B cell (primary cell): ENCODE results near the gene CGB3. TPM values are rescaled to one million over a fixed set of nuclear protein-coding genes. Genes with fewer than 3 reads are reported as not detected.

ENCODE experiments used
- ATAC-seq: fragments of 200-7000 bp; cut with Tn5 transposase; one replicate; pipeline ENCODE4 v1.10.0; 2021; ENCODE audit warnings: low read depth, mild to moderate bottlenecking, moderate number of reproducible peaks, moderate library complexity
- CTCF ChIA-PET: fragments of 350-600 bp; sonication (Branson Sonifier 250); formaldehyde crosslinking; loops from one replicate; lab custom pipeline; 2021; ENCODE audit warnings: antibody characterized with exemption, inconsistent platforms; lab: Charles Lee
- POLR2A ChIA-PET: fragments of 350-600 bp; sonication (Branson Sonifier 250); formaldehyde crosslinking; loops from one replicate; lab custom pipeline; 2021; ENCODE audit warnings: antibody characterized with exemption; lab: Charles Lee
- DNase-seq: peaks from one replicate; pipeline ENCODE4 v3.0.0; 2013
- H2AFZ ChIP-seq: 2 replicates; pipeline ENCODE4 v1.6.1; 2012; ENCODE audit warnings: mild to moderate bottlenecking, low read depth, low read length; ENCODE audit not compliant: insufficient read depth, poor library complexity, severe bottlenecking
- H3K27ac ChIP-seq, 2 donors: 1 replicate in 1 of 2; 2 replicates in 1 of 2; pipeline ENCODE4 v1.5.1; 2012 to 2013; ENCODE audit warnings: low read length in 2 of 2, mild to moderate bottlenecking in 2 of 2, moderate library complexity in 1 of 2
- H3K27me3 ChIP-seq, 4 experiments: fragments of 200-600 bp in 1 of 4; sonication (generic) in 1 of 4; replicated peaks in 1 of 4; 1 replicate in 2 of 4; 2 replicates in 2 of 4; pipeline versions ENCODE4 v1.6.1 to v1.7.0; 2013 to 2016; ENCODE audit warnings: low read length in 3 of 4, mild to moderate bottlenecking in 2 of 4, mixed read lengths in 1 of 4, moderate library complexity in 1 of 4; ENCODE audit not compliant: insufficient read depth in 4 of 4, control insufficient read depth in 3 of 4; ENCODE audit errors: control extremely low read depth in 1 of 4
- H3K36me3 ChIP-seq, 2 experiments: replicated peaks in 1 of 2; 1 replicate in 1 of 2; 2 replicates in 1 of 2; pipeline versions ENCODE4 v1.6.1 to v1.7.1; 2013; ENCODE audit warnings: low read length in 1 of 2; ENCODE audit not compliant: insufficient read depth in 2 of 2, control insufficient read depth in 1 of 2; ENCODE audit errors: control extremely low read depth in 1 of 2, extremely low read depth in 1 of 2
- H3K4me1 ChIP-seq, 2 donors: fragments of 200-600 bp in 1 of 2; sonication (generic) in 1 of 2; 1 replicate in 1 of 2; 2 replicates in 1 of 2; pipeline versions ENCODE4 v1.5.1 to v1.6.1; 2013 to 2017; ENCODE audit warnings: low read length in 2 of 2; ENCODE audit not compliant: control insufficient read depth in 2 of 2, insufficient read depth in 2 of 2
- H3K4me2 ChIP-seq: replicated peaks from 2 replicates; pipeline ENCODE3; 2012; ENCODE audit warnings: mild to moderate bottlenecking, low read depth, low read length; ENCODE audit not compliant: poor library complexity, severe bottlenecking
- H3K4me3 ChIP-seq, 5 experiments: fragments of 200-600 bp in 1 of 5; sonication (generic) in 1 of 5; 1 replicate in 3 of 5; 2 replicates in 2 of 5; pipeline versions ENCODE4 v1.5.1 to v1.7.0; 2011 to 2016; ENCODE audit warnings: low read length in 4 of 5, mild to moderate bottlenecking in 4 of 5, low read depth in 2 of 5, control low read depth in 1 of 5, moderate library complexity in 1 of 5; ENCODE audit not compliant: insufficient read depth in 1 of 5; ENCODE audit errors: control extremely low read depth in 1 of 5, extremely low read depth in 1 of 5
- H3K79me2 ChIP-seq: fragments of 200-600 bp; sonication (generic); one replicate; pipeline ENCODE4 v1.6.0; 2016; ENCODE audit warnings: low read length; ENCODE audit not compliant: control insufficient read depth, insufficient read depth
- H3K9ac ChIP-seq: fragments of 200-600 bp; sonication (generic); 2 replicates; pipeline ENCODE4 v1.6.1; 2017; ENCODE audit warnings: mild to moderate bottlenecking, low read length, moderate library complexity
- H3K9me3 ChIP-seq, 3 donors: one replicate each; pipeline versions ENCODE4 v1.6.1 to v1.7.1; 2013; ENCODE audit warnings: low read length in 2 of 3; ENCODE audit not compliant: control insufficient read depth in 2 of 3, insufficient read depth in 1 of 3; ENCODE audit errors: control extremely low read depth in 1 of 3
- H4K20me1 ChIP-seq: 2 replicates; pipeline ENCODE4 v1.6.0; 2012; ENCODE audit warnings: mild to moderate bottlenecking, low read length; ENCODE audit not compliant: insufficient read depth, control insufficient read depth, poor library complexity, severe bottlenecking
- H3K27ac Mint-ChIP-seq: one replicate; pipeline ENCODE4 v1.8.0; 2021; ENCODE audit warnings: mixed read lengths
- H3K27me3 Mint-ChIP-seq: one replicate; pipeline ENCODE4 v1.8.0; 2021; ENCODE audit warnings: mixed read lengths
- H3K4me1 Mint-ChIP-seq: one replicate; pipeline ENCODE4 v1.8.0; 2021; ENCODE audit warnings: mixed read lengths
- H3K4me3 Mint-ChIP-seq: one replicate; pipeline ENCODE4 v1.8.0; 2021; ENCODE audit warnings: mixed read lengths
- H3K9me3 Mint-ChIP-seq: one replicate; pipeline ENCODE4 v1.8.0; 2022; ENCODE audit warnings: mixed read lengths; ENCODE audit not compliant: insufficient read depth
- CTCF ChIP-seq: fragments of 200-600 bp; IDR thresholded peaks from one replicate; pipeline ENCODE4 v1.8.0; 2022; ENCODE audit warnings: antibody characterized with exemption, mild to moderate bottlenecking
- EZH2 ChIP-seq: IDR thresholded peaks from 2 replicates; pipeline ENCODE4 v1.6.1; 2012; ENCODE audit warnings: borderline replicate concordance, low read depth, mild to moderate bottlenecking, moderate library complexity, low read length; ENCODE audit not compliant: insufficient read depth, poor library complexity, severe bottlenecking
- WGBS: methylation state at CpG from one replicate; pipeline ENCODE4 v1.1.5; 2013; ENCODE audit warnings: missing lambda C conversion rate; ENCODE audit not compliant: insufficient coverage; 5-methylcytosine and 5-hydroxymethylcytosine counted together
- intact Hi-C: fragments of 100-400 bp; cut with micrococcal nuclease; formaldehyde crosslinking; loops from one replicate; pipeline ENCODE4 v1.10.0; 2022
- polyA plus RNA-seq: library from polyadenylated mRNA; depleted of rRNA; stranded (reverse); fragments of >200 nt; gene quantifications from 2 replicates; pipeline ENCODE4 v1.2.3, GENCODE V29; 2012
- total RNA-seq, 2 donors: library from RNA; stranded (reverse); fragments of 120-200 nt in 1 of 2; gene quantifications; 1 replicate in 1 of 2; 2 replicates in 1 of 2; pipeline versions ENCODE4 v1.2.3 to v1.2.4, GENCODE V29; 2013 to 2022

The CGB3 gene
- total and polyA plus RNA-seq, 2 donors (not counting 1 experiment from before 2014, with no cell fraction given) = not detected

- ATAC-seq (no peak), DNase-seq (no peak)
- no peaks in the 10 kb centered on the region for H3K9me3 Mint-ChIP-seq
- Histone ChIP-seq H3K4me2 (no peak overlapping the region), H3K4me3 (no peak overlapping the region), H3K79me2 (no peaks in the 10 kb centered on the region), H4K20me1 (no peaks in the 10 kb centered on the region), H3K27me3 (no peaks in the 10 kb centered on the region), H3K9ac (no peak overlapping the region), H3K27ac (no peak overlapping the region), H3K36me3 (peaks cover 0 to 60% of the 10 kb centered on the region in 2 experiments), H3K9me3 (no peaks in the 10 kb centered on the region), H3K4me1 (no peaks in the 10 kb centered on the region), H2AFZ (no peak overlapping the region)
- CTCF ChIA-PET = interaction anchor here (0.7 kb wide), 1 partner anchor 11 kb away, joined by 3 read pairs; no protein-coding TSS in a partner anchor
- 98% methylated on average over 20 of the region's 22 CpGs for WGBS
- H3K4me3 Mint-ChIP-seq = no peak overlapping the region
- TF ChIP-seq EZH2 (no peak), CTCF (no peak)
- no peaks in the 10 kb centered on the region for H3K4me1 Mint-ChIP-seq
- POLR2A ChIA-PET = no interaction called here
- H3K27ac Mint-ChIP-seq = no peak overlapping the region
- H3K27me3 Mint-ChIP-seq = no peaks in the 10 kb centered on the region
- intact Hi-C loops = no loop called here
Measured at GRCh38 chr19:49006905-49007304, 17.2 kb downstream of the CGB3 start.

- no peaks in the 10 kb centered on the region for H3K4me1 ChIP-seq
- ATAC-seq (no peak), DNase-seq (no peak)
- Mint-ChIP-seq H3K4me1 (no peaks in the 10 kb centered on the region), H3K9me3 (no peaks in the 10 kb centered on the region), H3K27me3 (no peaks in the 10 kb centered on the region), H3K27ac (no peak overlapping the region), H3K4me3 (no peak overlapping the region)
- H3K27ac ChIP-seq = no peak overlapping the region
- no peak overlapping the region for H3K9ac ChIP-seq
- no peaks in the 10 kb centered on the region for H3K27me3 ChIP-seq
- H4K20me1 ChIP-seq = no peaks in the 10 kb centered on the region
- WGBS = 96% methylated on average over 6 of the region's 7 CpGs
- intact Hi-C loops = no loop called here
- peaks cover 0 to 45% of the 10 kb centered on the region in 2 experiments for H3K36me3 ChIP-seq
- CTCF ChIA-PET = no interaction called here
- H3K79me2 ChIP-seq = peaks cover 4% of the 10 kb centered on the region
- no peak overlapping the region for H3K4me3 ChIP-seq
- H3K9me3 ChIP-seq = no peaks in the 10 kb centered on the region
- no peak for TF ChIP-seq CTCF
- TF ChIP-seq EZH2 = no peak
- H3K4me2 ChIP-seq = no peak overlapping the region
- H2AFZ ChIP-seq = no peak overlapping the region
- POLR2A ChIA-PET = interaction anchor here (0.7 kb wide), 1 partner anchor 54 kb away, joined by 3 read pairs; no protein-coding TSS in a partner anchor
Measured at GRCh38 chr19:49004964-49005614, 19.0 kb downstream of the CGB3 start.
